Measurements from ENCODE around the gene ITGAX.

Gene ITGAX

DNA sequence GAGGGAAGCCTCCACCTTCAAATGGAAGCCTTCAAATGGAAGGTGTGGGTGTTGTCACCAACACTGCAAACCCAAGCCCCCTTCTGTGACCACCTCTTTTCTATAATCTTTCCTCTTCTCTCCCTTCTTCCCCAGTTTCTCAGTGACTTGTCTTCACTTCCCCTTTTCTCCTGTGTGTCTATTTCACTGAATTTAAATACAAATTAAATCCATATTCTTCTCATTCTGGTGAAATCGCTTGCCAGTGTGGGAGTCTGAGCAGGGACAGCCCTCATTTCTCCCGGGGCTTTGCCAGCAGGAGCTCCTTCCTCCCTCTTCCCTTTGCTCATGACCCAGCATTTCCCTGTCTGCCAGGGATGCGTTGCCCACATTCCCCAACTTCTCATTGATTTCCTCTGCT, 6.4 kb upstream of the ITGAX start:
- no peak for DNase-seq (ENCODE audit: low spot score)

DNA sequence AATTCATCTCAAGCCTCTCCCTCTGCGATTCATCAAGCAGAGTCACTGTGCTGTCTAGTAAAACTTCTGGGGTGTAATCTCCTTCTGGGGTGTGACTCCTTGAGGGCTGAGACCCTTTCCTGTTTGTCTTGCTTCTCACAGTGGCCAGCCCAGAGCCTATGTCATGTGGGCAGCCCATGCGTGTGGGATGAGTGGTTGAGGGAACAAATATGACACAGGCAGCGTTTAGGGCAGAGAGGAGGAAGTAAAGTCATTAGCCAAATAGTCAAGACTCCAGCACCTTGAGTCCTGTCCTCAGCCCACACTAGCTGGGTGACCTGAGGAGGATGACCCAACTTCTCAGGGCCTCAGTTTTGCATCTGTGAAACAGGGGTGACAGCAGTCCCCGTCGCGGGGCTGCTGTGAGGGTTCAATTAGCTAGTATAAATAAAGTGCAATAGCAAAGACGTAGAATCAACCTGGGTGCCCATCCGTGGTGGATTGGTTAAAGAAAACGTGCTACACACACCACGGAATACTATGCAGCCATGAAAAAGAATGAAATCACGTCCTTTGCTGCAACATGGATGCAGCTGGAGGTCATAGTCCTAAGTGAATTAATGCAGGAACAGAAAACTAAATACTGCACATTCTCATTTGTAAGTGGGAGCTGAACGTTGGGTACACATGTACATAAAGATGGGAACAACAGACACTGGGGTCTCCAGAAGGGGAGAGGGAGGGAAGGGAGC, 4.5 kb upstream of the ITGAX start:
- no peak for DNase-seq (ENCODE audit: low spot score)

DNA sequence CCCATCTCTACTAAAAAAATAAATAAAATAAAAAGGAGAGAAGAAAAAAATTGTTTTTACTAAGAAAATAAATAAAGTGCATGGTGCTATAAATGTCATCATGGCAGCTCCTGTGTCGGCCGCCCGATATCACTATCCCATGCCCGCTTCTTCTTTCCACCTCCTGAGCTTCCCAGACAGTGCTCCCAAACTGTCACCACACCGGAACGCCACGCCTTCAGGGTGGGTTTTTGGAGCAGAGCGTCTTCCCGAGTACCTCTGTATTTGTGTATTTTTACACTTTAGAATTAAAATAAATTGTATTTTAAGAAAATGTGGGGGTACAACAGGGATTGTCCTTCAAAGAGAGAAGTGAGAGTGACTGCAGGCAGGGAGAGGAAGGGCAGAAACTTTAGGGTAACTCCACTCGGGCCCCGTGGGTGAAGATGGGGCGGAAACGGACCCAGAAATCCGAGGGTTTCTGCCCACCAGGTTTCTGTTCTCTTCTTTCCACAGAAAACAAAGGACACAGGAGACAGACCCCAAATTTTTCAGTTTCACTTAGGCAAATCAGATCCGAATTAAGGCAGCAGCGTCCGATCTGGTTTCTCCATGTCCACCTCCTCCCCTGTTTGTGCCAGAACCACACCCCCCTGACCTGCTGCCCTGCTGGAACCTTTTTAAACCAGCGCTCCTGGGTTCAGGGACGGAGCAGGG, 3.6 kb upstream of the ITGAX start:
- DNase-seq (ENCODE audit: low spot score): no peak

DNA sequence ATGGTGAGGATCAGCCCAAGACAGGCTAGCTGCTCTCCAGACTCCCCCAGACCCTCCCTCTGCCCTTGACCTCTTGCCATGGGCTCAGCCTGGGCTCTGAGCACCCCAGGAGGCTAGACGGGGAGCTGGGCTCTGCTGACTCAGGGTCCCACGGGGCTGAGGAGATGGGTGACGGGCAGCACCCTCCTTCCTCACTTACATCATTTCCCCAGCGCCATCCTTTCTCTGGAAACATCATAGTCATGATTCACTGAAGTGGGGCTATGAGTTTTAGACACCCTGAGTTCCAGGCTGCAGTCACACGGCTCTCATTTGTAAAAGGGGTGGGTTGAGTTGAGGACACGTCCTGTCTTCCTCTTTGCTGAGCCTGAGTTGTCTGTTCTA, 3.0 kb upstream of the ITGAX start:
- DNase-seq (ENCODE audit: low spot score): no peak

DNA sequence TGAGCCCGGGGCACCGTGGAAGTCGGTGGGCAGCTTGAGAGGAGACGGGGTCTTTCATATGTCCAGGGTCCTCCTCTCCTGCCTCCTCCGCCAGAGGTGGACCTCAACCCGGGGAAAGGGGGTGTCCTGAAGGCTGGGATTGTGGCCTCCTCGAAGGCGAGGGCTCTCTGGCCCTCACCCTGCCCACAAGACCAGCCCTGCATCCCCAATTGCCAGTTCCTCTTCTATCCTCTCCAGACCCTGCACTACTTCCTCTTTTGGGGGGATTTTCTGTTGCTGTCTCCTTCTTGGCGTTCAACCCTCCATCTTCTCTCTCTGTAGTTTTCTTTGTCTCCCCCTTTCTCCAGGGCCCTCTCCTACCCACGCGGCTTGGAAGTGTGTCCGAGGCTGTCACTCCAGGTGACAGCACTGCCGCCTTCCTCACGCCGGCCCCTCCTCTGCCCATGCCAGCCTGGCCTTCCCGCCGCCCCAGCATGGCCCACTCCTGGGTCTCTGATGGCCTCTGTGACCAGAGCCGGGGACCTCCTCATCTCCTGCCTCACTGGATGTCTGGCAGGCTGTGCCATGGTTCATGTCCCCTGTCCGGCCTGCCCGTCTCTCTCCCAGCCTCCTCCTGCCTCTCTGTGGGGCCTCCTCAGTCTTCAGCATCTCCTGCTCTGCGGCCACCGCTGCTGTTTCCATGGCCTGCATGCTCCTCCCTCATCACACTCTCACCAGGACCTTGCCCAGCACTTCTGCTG, 2.4 kb upstream of the ITGAX start:
- DNase-seq (ENCODE audit: low spot score): no peak

DNA sequence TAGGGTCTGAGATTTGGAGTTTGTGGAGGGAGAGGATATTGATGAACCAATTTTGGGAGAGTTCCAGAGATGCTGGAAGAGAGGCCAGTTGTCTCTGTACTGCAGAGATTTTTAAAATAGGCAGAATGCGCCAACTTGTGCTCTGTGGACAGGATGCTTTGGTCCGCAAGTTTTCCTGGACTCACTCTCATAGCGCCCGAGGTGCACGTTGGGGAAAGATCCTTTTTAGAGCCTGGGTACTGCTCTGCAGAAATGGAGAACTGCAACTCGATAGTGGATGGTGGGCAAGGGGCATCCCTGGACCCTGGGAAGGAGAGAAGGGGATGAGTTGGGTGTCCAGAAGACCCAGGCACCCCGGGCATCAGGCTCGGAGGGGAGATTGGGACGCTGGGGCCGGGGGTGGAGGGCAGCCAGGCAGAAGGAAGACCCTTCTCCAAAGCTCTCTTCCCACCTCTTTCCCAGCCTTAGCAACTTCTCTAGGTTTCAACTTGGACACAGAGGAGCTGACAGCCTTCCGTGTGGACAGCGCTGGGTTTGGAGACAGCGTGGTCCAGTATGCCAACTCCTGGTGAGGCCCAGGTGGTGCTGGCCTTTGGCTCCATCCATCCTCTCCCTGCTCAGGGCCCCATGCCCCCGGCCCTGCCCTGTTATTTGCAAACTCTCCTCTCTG, 590 bp downstream of the ITGAX start:
- DNase-seq (ENCODE audit: low spot score): no peak

DNA sequence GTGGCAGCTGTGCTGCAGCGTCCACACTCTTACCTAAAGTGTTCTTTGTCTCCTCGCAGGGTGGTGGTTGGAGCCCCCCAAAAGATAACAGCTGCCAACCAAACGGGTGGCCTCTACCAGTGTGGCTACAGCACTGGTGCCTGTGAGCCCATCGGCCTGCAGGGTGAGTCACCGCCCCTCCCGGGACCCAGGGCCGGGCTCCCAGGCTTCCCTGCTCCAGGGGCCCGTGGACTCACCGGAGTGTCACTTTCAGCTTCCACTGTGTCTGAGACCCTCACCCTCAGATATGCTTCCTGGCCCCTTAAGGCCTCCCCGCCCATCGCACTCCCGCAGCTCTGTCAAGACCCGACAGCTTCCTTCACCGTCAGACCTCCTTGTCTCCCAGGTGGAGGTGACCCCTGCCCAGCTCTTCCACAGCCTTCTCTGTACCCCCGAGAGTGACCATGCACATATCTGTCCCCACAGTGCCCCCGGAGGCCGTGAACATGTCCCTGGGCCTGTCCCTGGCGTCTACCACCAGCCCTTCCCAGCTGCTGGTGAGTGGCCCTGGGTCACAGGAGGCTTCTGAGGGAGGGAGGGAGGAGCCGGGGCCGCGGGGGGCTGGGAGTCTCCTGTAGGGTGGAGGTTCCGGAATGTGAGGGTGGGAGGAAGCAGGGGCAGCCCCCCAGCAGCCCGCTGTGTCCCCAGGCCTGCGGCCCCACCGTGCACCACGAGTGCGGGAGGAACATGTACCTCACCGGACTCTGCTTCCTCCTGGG, 1.8 kb downstream of the ITGAX start:
- no peak for DNase-seq (ENCODE audit: low spot score)

DNA sequence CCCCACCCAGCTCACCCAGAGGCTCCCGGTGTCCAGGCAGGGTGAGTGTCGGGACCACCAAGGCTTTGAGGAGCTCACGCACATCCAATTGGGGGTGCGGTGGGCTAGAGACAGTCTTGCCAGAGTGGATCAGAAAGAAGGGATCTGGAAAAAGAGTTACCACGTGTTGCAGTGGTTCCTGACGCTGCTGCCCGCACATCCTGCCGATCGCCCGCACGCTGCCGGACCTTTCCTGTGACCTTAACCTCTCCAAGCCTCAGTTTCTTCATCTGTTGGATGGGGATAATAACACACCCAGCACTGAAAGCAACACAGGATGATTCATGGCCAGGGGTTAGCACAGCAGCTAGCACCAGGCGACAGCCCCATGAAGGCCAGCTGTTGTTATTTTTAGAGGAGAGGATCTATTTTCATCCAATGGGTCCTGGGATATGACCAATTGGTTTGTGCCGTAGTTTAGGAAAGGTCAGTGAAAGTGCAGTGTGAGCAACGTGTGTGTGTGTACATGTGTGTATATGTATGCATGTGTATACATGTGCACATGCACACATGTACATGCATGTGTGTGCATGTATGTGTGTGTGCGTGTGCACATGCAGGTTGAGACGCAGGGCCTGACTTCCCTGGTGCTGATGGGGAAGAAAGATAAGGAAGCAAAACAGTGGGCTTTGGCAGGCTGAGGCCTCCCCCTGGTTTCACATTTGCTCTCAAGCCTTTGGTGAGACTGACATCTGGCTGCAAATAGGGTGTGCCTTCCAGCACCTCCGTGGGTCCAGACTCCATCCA, 2.5 kb downstream of the ITGAX start:
- no peak for DNase-seq (ENCODE audit: low spot score)

DNA sequence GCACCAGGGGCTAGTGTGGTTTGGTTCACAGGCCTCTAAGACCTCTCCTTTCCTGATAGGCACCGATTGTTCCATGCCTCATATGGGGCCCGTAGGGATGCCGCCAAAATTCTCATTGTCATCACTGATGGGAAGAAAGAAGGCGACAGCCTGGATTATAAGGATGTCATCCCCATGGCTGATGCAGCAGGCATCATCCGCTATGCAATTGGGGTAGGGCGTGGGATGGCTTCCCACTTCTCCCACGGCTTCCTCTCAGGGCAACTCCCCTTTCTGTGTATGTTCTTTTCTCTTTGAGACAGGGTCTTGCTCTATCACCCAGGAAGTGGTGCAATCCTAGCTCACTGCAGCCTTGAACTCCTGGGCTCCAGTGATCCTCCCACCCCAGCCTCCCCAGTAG, 5.3 kb downstream of the ITGAX start:
- DNase-seq (ENCODE audit: low spot score): no peak

DNA sequence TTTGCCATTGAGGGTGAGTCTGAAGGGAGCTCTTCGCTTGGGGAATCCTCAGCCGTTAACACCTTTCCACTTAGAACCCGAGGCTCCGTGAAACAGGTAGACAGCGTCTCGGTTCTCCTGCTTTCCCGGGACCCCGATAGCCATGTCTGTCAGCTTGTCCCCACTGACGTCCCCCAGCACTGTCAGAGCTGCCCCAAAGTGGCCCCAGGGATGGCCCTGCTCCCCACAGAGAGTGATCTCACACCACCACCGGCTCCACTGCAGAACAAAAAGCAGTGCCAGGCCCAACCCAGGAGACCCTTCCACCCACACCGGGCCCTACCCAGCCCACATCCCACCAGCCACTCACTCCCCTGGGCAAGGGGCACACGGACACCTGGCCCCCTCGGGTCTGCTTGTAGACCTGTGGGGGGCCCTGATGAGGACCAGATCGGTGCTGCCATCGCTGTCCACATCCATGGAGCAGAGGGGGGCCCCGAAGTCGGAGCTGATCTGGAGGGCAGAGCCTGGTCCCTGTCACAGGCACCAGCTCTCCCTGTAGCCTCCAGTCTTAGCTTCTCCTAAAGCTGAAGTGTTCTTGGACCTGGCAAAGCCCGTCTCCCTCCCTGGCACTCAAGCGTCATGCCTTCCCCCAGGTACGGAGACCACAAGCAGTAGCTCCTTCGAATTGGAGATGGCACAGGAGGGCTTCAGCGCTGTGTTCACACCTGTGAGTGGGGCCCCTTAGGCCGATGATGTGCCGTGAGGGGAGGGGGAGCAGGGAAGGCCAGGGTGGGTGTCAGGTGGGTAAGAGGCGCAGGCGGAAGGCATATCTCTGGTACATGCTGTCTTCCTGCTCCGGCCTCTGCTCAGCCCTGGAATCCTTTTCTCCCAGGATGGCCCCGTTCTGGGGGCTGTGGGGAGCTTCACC, 6.5 kb downstream of the ITGAX start:
- no peak for DNase-seq (ENCODE audit: low spot score)

DNA sequence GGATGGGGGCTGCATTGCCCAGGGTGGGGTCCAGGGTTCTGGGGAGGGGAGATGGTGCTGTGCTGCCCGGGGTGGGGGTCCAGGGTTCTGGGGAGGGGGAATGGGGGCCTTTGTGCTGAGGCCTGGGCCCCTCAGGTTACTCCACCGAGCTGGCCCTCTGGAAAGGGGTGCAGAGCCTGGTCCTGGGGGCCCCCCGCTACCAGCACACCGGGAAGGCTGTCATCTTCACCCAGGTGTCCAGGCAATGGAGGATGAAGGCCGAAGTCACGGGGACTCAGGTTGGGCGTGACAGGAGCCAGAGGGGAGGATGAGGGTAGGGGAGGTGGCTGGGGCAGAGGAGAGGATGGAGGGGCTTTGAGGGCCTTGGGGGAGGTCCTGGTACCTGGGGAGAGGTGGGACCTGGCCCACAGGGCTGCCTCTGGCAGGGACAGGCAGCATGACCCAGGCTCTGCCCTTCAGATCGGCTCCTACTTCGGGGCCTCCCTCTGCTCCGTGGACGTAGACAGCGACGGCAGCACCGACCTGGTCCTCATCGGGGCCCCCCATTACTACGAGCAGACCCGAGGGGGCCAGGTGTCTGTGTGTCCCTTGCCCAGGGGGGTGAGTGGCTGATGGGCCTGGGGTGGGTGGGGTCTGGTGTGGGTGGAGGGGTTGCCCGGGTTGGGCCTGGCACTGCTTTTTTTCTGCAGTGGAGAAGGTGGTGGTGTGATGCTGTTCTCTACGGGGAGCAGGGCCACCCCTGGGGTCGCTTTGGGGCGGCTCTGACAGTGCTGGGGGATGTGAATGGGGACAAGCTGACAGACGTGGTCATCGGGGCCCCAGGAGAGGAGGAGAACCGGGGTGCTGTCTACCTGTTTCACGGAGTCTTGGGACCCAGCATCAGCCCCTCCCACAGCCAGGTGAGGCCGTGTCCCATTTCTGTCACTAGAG, 7.8 kb downstream of the ITGAX start:
- DNase-seq (ENCODE audit: low spot score): no peak

DNA sequence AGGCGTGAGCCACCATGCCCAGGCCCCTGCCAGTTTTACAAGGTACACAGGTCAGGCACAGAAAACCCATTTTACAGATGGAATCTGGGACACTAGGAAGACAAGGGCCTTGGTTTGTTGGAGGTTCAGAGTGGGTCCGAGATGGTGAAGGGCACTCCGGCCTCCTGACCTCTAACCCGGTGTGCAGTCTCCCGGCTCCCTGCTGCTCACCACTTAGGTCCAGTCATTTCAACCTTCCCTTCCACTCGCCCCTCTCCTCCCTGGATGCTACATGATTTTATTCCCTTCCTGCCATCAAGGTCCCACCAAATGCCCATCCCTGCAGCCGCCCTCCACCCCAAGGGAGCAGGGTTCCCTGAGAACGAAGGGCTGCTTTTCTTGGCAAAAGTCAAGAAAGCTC, 8.7 kb downstream of the ITGAX start:
- DNase-seq (ENCODE audit: low spot score): no peak

DNA sequence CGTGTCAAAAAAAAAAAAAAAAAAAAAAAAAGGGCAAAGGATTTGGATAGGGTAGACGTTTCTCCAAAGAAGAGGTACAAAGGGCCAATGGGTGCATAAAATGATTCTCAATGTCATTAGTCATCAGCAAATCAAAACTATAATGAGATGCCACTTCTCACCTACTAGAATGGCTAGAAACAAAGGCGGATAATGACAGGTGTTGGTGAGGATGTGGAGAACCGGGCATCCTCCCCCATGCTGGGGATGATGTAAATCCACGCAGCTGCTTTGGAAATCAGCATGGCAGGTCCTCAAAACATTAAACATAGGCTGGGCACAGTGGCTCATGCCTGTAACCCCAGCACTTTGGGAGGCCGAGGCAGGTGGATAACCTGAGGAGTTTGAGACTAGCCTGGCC, 9.4 kb downstream of the ITGAX start:
- no peak for DNase-seq (ENCODE audit: low spot score)

DNA sequence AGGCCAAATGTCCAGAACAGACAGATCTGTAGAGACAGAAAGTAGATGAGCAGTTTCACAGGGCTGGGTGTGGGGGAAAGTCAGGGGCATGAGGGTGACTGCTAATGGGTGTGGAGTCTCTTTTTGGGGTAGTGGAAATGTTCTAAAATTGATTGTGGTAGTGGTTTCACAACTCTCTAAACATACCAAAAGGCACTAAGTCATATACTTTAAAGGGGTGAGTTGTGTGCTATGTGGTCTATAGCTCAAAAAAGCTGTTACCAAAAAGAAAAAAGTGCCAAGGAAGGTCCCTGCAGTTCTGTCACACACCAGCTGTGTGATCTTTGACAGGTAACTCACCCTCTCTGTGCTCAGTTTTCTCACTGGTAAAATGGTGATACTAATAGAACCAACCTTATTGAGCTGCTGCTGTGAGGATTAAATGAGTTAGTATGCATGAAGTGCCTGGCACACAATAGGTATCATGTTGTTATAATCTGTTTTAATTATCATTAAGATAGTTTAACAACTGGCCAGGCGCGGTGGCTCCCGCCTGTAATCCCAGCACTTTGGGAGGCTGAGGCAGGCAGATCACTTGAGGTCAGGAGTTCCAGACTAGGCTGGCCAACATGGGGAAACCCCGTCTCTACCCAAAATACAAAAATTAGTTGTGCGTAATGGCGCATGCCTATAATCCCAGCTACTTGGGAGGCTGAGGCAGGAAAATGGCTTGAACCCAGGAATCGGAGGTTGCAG, 10.3 kb downstream of the ITGAX start:
- no peak for DNase-seq (ENCODE audit: low spot score)

DNA sequence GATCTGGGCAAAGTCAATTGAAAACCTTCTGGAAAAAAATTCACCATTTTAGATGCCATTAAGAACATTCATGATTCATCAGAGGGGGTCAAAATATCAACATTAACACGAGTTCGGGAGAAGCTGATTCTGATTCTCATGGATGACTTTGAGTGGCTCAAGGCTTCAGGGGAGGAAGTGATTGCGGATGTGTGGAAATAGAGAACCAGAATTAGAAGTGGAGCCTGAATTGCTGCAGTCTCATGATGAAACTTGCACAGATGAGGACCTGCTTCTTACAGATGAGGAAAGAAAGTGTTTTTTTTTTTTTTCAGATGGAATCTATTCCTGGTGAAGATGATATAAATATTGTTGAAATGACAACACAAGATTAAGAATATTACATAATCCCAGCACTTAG, 12.9 kb downstream of the ITGAX start:
- no peak for DNase-seq (ENCODE audit: low spot score)

DNA sequence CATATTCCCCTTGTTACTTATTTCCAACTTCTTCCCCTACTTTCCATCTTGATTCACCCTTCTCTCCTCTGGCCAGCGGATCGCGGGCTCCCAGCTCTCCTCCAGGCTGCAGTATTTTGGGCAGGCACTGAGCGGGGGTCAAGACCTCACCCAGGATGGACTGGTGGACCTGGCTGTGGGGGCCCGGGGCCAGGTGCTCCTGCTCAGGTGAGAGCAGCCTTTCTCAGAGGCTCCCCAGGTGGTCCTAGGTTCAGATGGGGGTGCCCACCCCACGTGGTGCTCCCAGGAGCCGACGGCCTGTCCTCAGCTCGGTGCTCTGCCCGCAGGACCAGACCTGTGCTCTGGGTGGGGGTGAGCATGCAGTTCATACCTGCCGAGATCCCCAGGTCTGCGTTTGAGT, 16.0 kb downstream of the ITGAX start:
- no peak for DNase-seq (ENCODE audit: low spot score)

DNA sequence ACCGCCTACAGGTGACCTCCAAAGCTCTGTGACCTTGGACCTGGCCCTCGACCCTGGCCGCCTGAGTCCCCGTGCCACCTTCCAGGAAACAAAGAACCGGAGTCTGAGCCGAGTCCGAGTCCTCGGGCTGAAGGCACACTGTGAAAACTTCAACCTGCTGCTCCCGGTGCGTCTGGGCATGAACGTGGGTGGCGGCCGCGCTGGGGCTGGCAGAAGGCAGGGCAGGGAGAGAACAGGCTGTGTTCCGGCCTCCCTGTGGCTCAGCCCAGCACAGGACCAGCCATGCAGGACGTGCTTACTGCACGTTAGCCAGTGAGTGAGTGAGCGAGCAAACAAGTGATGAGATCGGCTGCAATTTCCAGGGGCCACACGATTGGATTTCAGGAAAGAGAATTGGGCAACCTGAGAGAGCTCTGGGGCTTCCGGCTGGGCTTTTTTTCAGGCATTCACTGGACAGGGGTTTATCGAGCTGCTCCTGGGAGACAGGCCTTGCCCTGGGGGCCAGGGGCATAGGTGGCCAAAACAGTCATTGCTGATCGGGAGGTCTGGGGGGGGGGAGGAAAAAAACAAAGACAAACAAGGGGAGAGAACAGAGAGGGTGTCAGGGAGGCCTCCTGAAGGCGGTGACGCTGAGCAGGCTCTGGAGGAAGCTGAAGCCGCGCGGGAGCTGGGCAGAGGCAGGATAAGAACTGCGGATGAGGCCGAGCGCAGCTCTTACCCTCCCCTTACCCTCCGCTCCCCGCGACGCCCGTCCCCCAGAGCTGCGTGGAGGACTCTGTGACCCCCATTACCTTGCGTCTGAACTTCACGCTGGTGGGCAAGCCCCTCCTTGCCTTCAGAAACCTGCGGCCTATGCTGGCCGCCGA, 16.9 kb downstream of the ITGAX start:
- DNase-seq (ENCODE audit: low spot score): no peak
